RWPE2 (cell line): ENCODE results near the gene HDHD2.
A peak's percentile ranks its signal among the peaks of the same experiment; 100 is the strongest.

Experiments used
- ATAC-seq: fragments of 200-7000 bp; cut with Tn5 transposase; 3 replicates; pipeline ENCODE4 v1.9.1; 2021; ENCODE audit warnings: low read depth
- DNase-seq: peaks from one replicate; pipeline ENCODE4 v3.0.0-alpha.2; 2020; ENCODE audit warnings: low spot score
- H3K27ac ChIP-seq: fragments of 450-650 bp; 2 replicates; pipeline ENCODE4 v1.5.1; 2017; ENCODE audit warnings: mild to moderate bottlenecking; ENCODE audit not compliant: poor library complexity, severe bottlenecking
- H3K27me3 ChIP-seq: fragments of 250-450 bp; sonication (Bioruptor Pico); 2 replicates; pipeline ENCODE4 v1.5.1; 2021; ENCODE audit warnings: mild to moderate bottlenecking, moderate library complexity; ENCODE audit not compliant: insufficient read depth, poor library complexity, severe bottlenecking
- H3K36me3 ChIP-seq: fragments of 250-450 bp; sonication (Bioruptor Pico); 2 replicates; pipeline ENCODE4 v1.5.1; 2020; ENCODE audit warnings: low read depth, mild to moderate bottlenecking, moderate library complexity
- H3K4me1 ChIP-seq: fragments of 250-450 bp; sonication (Bioruptor Pico); 2 replicates; pipeline ENCODE4 v1.5.1; 2021; ENCODE audit warnings: mild to moderate bottlenecking, moderate library complexity; ENCODE audit not compliant: insufficient read depth, poor library complexity, severe bottlenecking
- H3K4me3 ChIP-seq: fragments of 250-450 bp; sonication (Bioruptor Pico); 2 replicates; pipeline ENCODE4 v1.5.1; 2021; ENCODE audit warnings: mild to moderate bottlenecking, moderate library complexity; ENCODE audit not compliant: severe bottlenecking
- H3K9me3 ChIP-seq: fragments of 250-450 bp; sonication (Bioruptor Pico); 2 replicates; pipeline ENCODE4 v1.5.1; 2021; ENCODE audit warnings: mild to moderate bottlenecking, moderate library complexity; ENCODE audit not compliant: severe bottlenecking
- CTCF ChIP-seq: fragments of 450-650 bp; IDR thresholded peaks from one replicate; pipeline ENCODE4 v1.5.1; 2017; ENCODE audit warnings: mild to moderate bottlenecking, moderate library complexity; ENCODE audit not compliant: poor library complexity, severe bottlenecking

HDHD2 gene

GRCh38 chr18:47180765-47181164 lies 30.5 kb upstream of the HDHD2 start:
- no peak overlapping the region for H3K27ac ChIP-seq
- H3K36me3 ChIP-seq, result no peaks in the 10 kb centered on the region
- ATAC-seq, result no peak
- no peak overlapping the region for H3K4me3 ChIP-seq
- H3K9me3 ChIP-seq, result no peaks in the 10 kb centered on the region
- no peak for TF ChIP-seq CTCF
- no peaks in the 10 kb centered on the region for H3K4me1 ChIP-seq
- no peaks in the 10 kb centered on the region for H3K27me3 ChIP-seq
- DNase-seq, result no peak

GRCh38 chr18:47179520-47179919 lies 29.2 kb upstream of the HDHD2 start:
- no peak for ATAC-seq
- no peaks in the 10 kb centered on the region for H3K9me3 ChIP-seq
- no peaks in the 10 kb centered on the region for H3K27me3 ChIP-seq
- H3K27ac ChIP-seq, result no peak overlapping the region
- DNase-seq, result no peak
- peaks cover 1% of the 10 kb centered on the region for H3K4me1 ChIP-seq
- H3K4me3 ChIP-seq, result no peak overlapping the region
- no peak for TF ChIP-seq CTCF
- no peaks in the 10 kb centered on the region for H3K36me3 ChIP-seq

GRCh38 chr18:47175898-47176575 lies 25.7 kb upstream of the HDHD2 start, which contains the start of gene IER3IP1:
Gene IER3IP1, minus strand, starts transcription at chr18:47176364. Its CDS starts 87 bp downstream, at chr18:47176277.
- ATAC-seq, result peak; percentile 85
- DNase-seq, result peak; percentile 90
- Histone ChIP-seq H3K9me3 (no peaks in the 10 kb centered on the region), H3K36me3 (peaks cover 11% of the 10 kb centered on the region), H3K4me3 (peak within 1 kb of the TSS; percentile 77), H3K4me1 (peaks cover 7% of the 10 kb centered on the region), H3K27me3 (no peaks in the 10 kb centered on the region), H3K27ac (peak within 1 kb of the TSS; percentile 33)
- no peak for TF ChIP-seq CTCF

GRCh38 chr18:47175283-47175897 lies 25.1 kb upstream of the HDHD2 start:
- ATAC-seq (0 out of 3 replicates have a peak, but pooled peaks have one; percentile 5), DNase-seq (no peak)
- Histone ChIP-seq H3K27me3 (no peaks in the 10 kb centered on the region), H3K27ac (peak overlapping the region; percentile 33), H3K36me3 (peaks cover 14% of the 10 kb centered on the region), H3K4me3 (peak overlapping the region; percentile 77), H3K9me3 (no peaks in the 10 kb centered on the region), H3K4me1 (peaks cover 7% of the 10 kb centered on the region)
- TF ChIP-seq CTCF, result no peak
